CD14-positive monocyte (primary cell): ENCODE measurements around the gene KAT5. TPM values are rescaled to one million over a fixed set of nuclear protein-coding genes. Genes with fewer than 3 reads are reported as not detected.

Experiments used
- DNase-seq, 3 donors: peaks; one replicate each; pipeline ENCODE4 v3.0.0-alpha.2; 2011 to 2022
- H2AFZ ChIP-seq: 2 replicates; pipeline ENCODE4 v1.6.0; 2012; ENCODE audit warnings: mild to moderate bottlenecking, low read depth, low read length, inconsistent platforms; ENCODE audit not compliant: insufficient read depth, poor library complexity, severe bottlenecking
- H3K27ac ChIP-seq, 2 donors: 1 replicate in 1 of 2; 2 replicates in 1 of 2; pipeline ENCODE4 v1.5.1; 2012 to 2013; ENCODE audit warnings: low read length in 2 of 2, control low read depth in 1 of 2, inconsistent platforms in 1 of 2, low read depth in 1 of 2, mild to moderate bottlenecking in 1 of 2
- H3K27me3 ChIP-seq, 2 donors: one replicate each; pipeline versions ENCODE4 v1.6.0 to v1.6.1; 2011 to 2013; ENCODE audit warnings: low read length in 2 of 2; ENCODE audit not compliant: control insufficient read depth in 2 of 2, insufficient read depth in 2 of 2
- H3K36me3 ChIP-seq, 2 donors: replicated peaks in 1 of 2; 1 replicate in 1 of 2; 2 replicates in 1 of 2; pipeline versions ENCODE4 v1.5.1 to v1.6.1; 2012 to 2013; ENCODE audit warnings: low read length in 2 of 2, control low read depth in 1 of 2, inconsistent platforms in 1 of 2, mild to moderate bottlenecking in 1 of 2; ENCODE audit not compliant: insufficient read depth in 2 of 2, control insufficient read depth in 1 of 2
- H3K4me1 ChIP-seq, 2 donors: 1 replicate in 1 of 2; 2 replicates in 1 of 2; pipeline versions ENCODE4 v1.5.1 to v1.6.1; 2012 to 2013; ENCODE audit warnings: low read length in 2 of 2, control low read depth in 1 of 2, inconsistent platforms in 1 of 2, mild to moderate bottlenecking in 1 of 2, moderate library complexity in 1 of 2; ENCODE audit not compliant: insufficient read depth in 2 of 2, control insufficient read depth in 1 of 2
- H3K4me2 ChIP-seq: replicated peaks from 2 replicates; pipeline ENCODE3; 2012; ENCODE audit warnings: low read length, moderate library complexity, mild to moderate bottlenecking; ENCODE audit not compliant: poor library complexity, severe bottlenecking; ENCODE audit errors: extremely low read depth
- H3K4me3 ChIP-seq, 3 experiments: fragments of 200-600 bp in 1 of 3; sonication (generic) in 1 of 3; replicated peaks in 1 of 3; 1 replicate in 2 of 3; 2 replicates in 1 of 3; pipeline ENCODE4 v1.5.1; 2011 to 2013; ENCODE audit warnings: low read length in 3 of 3, mild to moderate bottlenecking in 3 of 3, control low read depth in 2 of 3, low read depth in 2 of 3, inconsistent platforms in 1 of 3, moderate library complexity in 1 of 3
- H3K79me2 ChIP-seq: 2 replicates; pipeline ENCODE4 v1.6.0; 2012; ENCODE audit warnings: mild to moderate bottlenecking, control low read depth, inconsistent platforms, low read length, moderate library complexity; ENCODE audit not compliant: insufficient read depth
- H3K9ac ChIP-seq: 2 replicates; pipeline ENCODE4 v1.6.0; 2017; ENCODE audit warnings: low read length, mild to moderate bottlenecking; ENCODE audit not compliant: insufficient read depth, poor library complexity, severe bottlenecking
- H3K9me3 ChIP-seq, 2 donors: replicated peaks in 1 of 2; 1 replicate in 1 of 2; 2 replicates in 1 of 2; pipeline versions ENCODE4 v1.5.1 to v1.6.1; 2012 to 2013; ENCODE audit warnings: low read length in 2 of 2, control low read depth in 1 of 2; ENCODE audit not compliant: control insufficient read depth in 1 of 2, insufficient read depth in 1 of 2
- H4K20me1 ChIP-seq: 2 replicates; pipeline ENCODE4 v1.6.0; 2012; ENCODE audit warnings: mild to moderate bottlenecking, low read length, control low read depth, moderate library complexity; ENCODE audit not compliant: insufficient read depth
- H3K27ac Mint-ChIP-seq, 7 donors: one replicate each; pipeline ENCODE4 v1.8.0; 2020; ENCODE audit warnings: mild to moderate bottlenecking in 7 of 7, mixed read lengths in 7 of 7, moderate library complexity in 6 of 7, inconsistent platforms in 2 of 7
- H3K27me3 Mint-ChIP-seq, 3 donors: one replicate each; pipeline ENCODE4 v1.8.0; 2021 to 2022; ENCODE audit warnings: low read depth in 3 of 3, mild to moderate bottlenecking in 3 of 3, mixed read lengths in 3 of 3, moderate library complexity in 3 of 3, inconsistent platforms in 1 of 3
- H3K36me3 Mint-ChIP-seq, 2 donors: one replicate each; pipeline ENCODE4 v1.8.0; 2020; ENCODE audit warnings: mixed read lengths in 2 of 2, inconsistent platforms in 1 of 2, mild to moderate bottlenecking in 1 of 2
- H3K4me1 Mint-ChIP-seq: one replicate; pipeline ENCODE4 v1.8.0; 2020; ENCODE audit warnings: mild to moderate bottlenecking, mixed read lengths
- H3K4me3 Mint-ChIP-seq, 2 donors: one replicate each; pipeline ENCODE4 v1.8.0; 2020; ENCODE audit warnings: mild to moderate bottlenecking in 2 of 2, mixed read lengths in 2 of 2, moderate library complexity in 1 of 2
- H3K9me3 Mint-ChIP-seq, 7 donors: one replicate each; pipeline ENCODE4 v1.8.0; 2020 to 2022; ENCODE audit warnings: mixed read lengths in 7 of 7, mild to moderate bottlenecking in 6 of 7, moderate library complexity in 6 of 7, inconsistent platforms in 2 of 7
- CTCF ChIP-seq: fragments of 200-600 bp; IDR thresholded peaks from one replicate; pipeline ENCODE4 v1.8.0; 2022; ENCODE audit warnings: antibody characterized with exemption, mild to moderate bottlenecking
- WGBS: methylation state at CpG from one replicate; pipeline ENCODE4 v1.1.5; 2013; ENCODE audit warnings: missing lambda C conversion rate; ENCODE audit not compliant: insufficient coverage; 5-methylcytosine and 5-hydroxymethylcytosine counted together
- intact Hi-C, 2 donors: fragments of 100-400 bp; cut with micrococcal nuclease; formaldehyde crosslinking; loops; one replicate each; pipeline versions ENCODE4 v1.15.0 to v1.15.1; 2023
- polyA plus RNA-seq, 3 donors: library from polyadenylated mRNA; depleted of rRNA in 1 of 3; unstranded in 2 of 3; stranded (reverse) in 1 of 3; fragments of 300-500 nt in 2 of 3; fragments of >200 nt in 1 of 3; fragmentation: Illumina TruSeq in 2 of 3; gene quantifications; 1 replicate in 2 of 3; 2 replicates in 1 of 3; pipeline ENCODE4 v1.2.3, GENCODE V29; 2012 to 2021

KAT5 gene
- polyA plus RNA-seq, 3 donors: 32.5 to 48.7 (median 33.1) TPM

GRCh38 chr11:65713212-65713969 is 1.3 kb downstream of the KAT5 start:
- H3K4me2 ChIP-seq: peak overlapping the region; percentile 86
- H3K4me1 ChIP-seq: peaks cover 22 to 33% of the 10 kb centered on the region in 2 donors
- intact Hi-C loops: loop anchor here (2.0 to 5.0 kb wide), 4 partner anchors 54 to 275 kb away; partner anchors contain the start of gene AP5B1 (in 1 of the 2)

GRCh38 chr11:65714433-65714832 is 2.4 kb downstream of the KAT5 start:
- Mint-ChIP-seq H3K4me1 (peaks cover 46% of the 10 kb centered on the region), H3K4me3 (no peak overlapping the region), H3K9me3 (no peaks in the 10 kb centered on the region), H3K36me3 (peaks cover 59 to 65% of the 10 kb centered on the region in 2 donors), H3K27ac (peak overlapping the region in 1 of 7 donors; percentile 12), H3K27me3 (peaks cover 0 to 4% (median 2%) of the 10 kb centered on the region in 3 donors)
- Histone ChIP-seq H3K36me3 (peaks cover 58 to 64% of the 10 kb centered on the region in 2 donors), H4K20me1 (peaks cover 55% of the 10 kb centered on the region), H3K4me2 (no peak overlapping the region), H3K79me2 (peaks cover 54% of the 10 kb centered on the region), H3K9ac (no peak overlapping the region), H3K4me3 (no peak overlapping the region), H3K9me3 (no peaks in the 10 kb centered on the region), H3K27ac (no peak overlapping the region), H3K4me1 (peaks cover 31 to 43% of the 10 kb centered on the region in 2 donors), H3K27me3 (no peaks in the 10 kb centered on the region), H2AFZ (no peak overlapping the region)
- 92% methylated on average over 9 of the region's 16 CpGs for WGBS
- intact Hi-C loops: loop anchor here (5.0 kb wide), 2 partner anchors 53 to 68 kb away; partner anchors contain the start of gene AP5B1 (in 1 of the 2)
- TF ChIP-seq CTCF: no peak
- DNase-seq: no peak

More at GRCh38 chr11:65713212-65713969, 1.3 kb downstream of the KAT5 start:
- Histone ChIP-seq H3K36me3 (peaks cover 48 to 54% of the 10 kb centered on the region in 2 donors), H3K9ac (no peak overlapping the region), H4K20me1 (peaks cover 44% of the 10 kb centered on the region), H3K9me3 (no peaks in the 10 kb centered on the region), H3K79me2 (peaks cover 44% of the 10 kb centered on the region), H3K4me3 (peak overlapping the region in 1 of 3 experiments; percentile 77), H3K27me3 (no peaks in the 10 kb centered on the region), H2AFZ (no peak overlapping the region), H3K27ac (no peak overlapping the region)
- no peak for DNase-seq
- Mint-ChIP-seq H3K4me3 (peak overlapping the region in 1 of 2 donors; percentile 48), H3K27ac (peak overlapping the region; percentile 27 to 99 (median 98)), H3K4me1 (peaks cover 36% of the 10 kb centered on the region), H3K27me3 (peaks cover 0 to 4% (median 2%) of the 10 kb centered on the region in 3 donors), H3K9me3 (no peaks in the 10 kb centered on the region), H3K36me3 (peaks cover 48 to 55% of the 10 kb centered on the region in 2 donors)
- 98% methylated on average over 16 of the region's 24 CpGs for WGBS
- TF ChIP-seq CTCF: no peak
